HEK293 (cell line): ENCODE results near the gene SGIP1.

Experiments
- EGR2 ChIP-seq: fragments of 450-650 bp; formaldehyde crosslinking; IDR thresholded peaks from 2 replicates; pipeline ENCODE4 v1.5.1; 2016; ENCODE audit warnings: low read depth, missing biosample characterization, missing genetic modification characterization
- GLIS1 ChIP-seq: fragments of 450-650 bp; formaldehyde crosslinking; IDR thresholded peaks from 2 replicates; pipeline ENCODE4 v1.5.1; 2016; ENCODE audit warnings: missing biosample characterization, missing genetic modification characterization
- YY1 ChIP-seq: fragments of 450-650 bp; formaldehyde crosslinking; IDR thresholded peaks from 2 replicates; pipeline ENCODE4 v1.5.1; 2018; ENCODE audit warnings: missing biosample characterization, missing genetic modification characterization
- YY2 ChIP-seq: fragments of 450-650 bp; formaldehyde crosslinking; IDR thresholded peaks from 2 replicates; pipeline ENCODE4 v1.5.1; 2016; ENCODE audit warnings: missing biosample characterization, missing genetic modification characterization
- ZFP41 ChIP-seq: fragments of 450-650 bp; formaldehyde crosslinking; IDR thresholded peaks from 2 replicates; pipeline ENCODE4 v1.5.1; 2016; ENCODE audit warnings: missing biosample characterization, missing genetic modification characterization, borderline replicate concordance
- ZNF521 ChIP-seq: fragments of 450-650 bp; formaldehyde crosslinking; IDR thresholded peaks from 2 replicates; pipeline ENCODE4 v1.5.1; 2017; ENCODE audit warnings: missing biosample characterization, mild to moderate bottlenecking, missing genetic modification characterization
- ZNF660 ChIP-seq: fragments of 450-650 bp; IDR thresholded peaks from 2 replicates; pipeline ENCODE4 v1.5.1; 2018; ENCODE audit warnings: missing biosample characterization, mild to moderate bottlenecking, missing genetic modification characterization
- ZSCAN30 ChIP-seq: fragments of 450-650 bp; IDR thresholded peaks from 2 replicates; pipeline ENCODE4 v1.5.1; 2018; ENCODE audit warnings: missing biosample characterization, mild to moderate bottlenecking, missing genetic modification characterization, moderate library complexity
- TF ChIP-seq, protein P1 (sequence below): fragments of 450-650 bp; formaldehyde crosslinking; IDR thresholded peaks from 2 replicates; pipeline ENCODE4 v1.5.1; 2016; ENCODE audit warnings: missing biosample characterization, missing genetic modification characterization
- TF ChIP-seq, protein P2 (sequence below): sonication (generic); formaldehyde crosslinking; IDR thresholded peaks from 2 replicates; pipeline ENCODE4 v1.8.1; 2022; ENCODE audit warnings: mild to moderate bottlenecking, moderate library complexity, missing genetic modification reagents
- TF ChIP-seq, protein P3 (sequence below): IDR thresholded peaks from 2 replicates; pipeline ENCODE4 v1.6.1; 2011; ENCODE audit warnings: mild to moderate bottlenecking, low read depth, low read length, borderline replicate concordance

DNA sequence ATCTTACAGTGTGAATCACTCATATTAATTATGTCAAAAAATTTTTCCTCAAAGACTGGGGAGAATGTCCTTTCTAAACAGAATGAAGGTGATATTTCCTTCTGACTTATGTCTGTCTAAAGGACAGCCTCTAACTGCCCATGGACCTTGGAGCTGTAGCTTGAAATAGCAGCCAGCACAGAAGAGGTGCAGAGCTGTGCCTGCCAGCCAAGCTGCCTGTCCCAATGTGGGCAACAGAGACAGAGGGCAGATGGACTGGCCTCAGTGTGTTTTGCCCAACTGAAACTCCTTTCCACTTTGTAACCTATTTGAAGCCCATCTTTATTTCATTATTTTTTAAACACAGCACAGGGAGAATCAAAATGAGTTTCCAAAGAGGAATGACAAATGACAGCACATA is 120.7 kb downstream of the SGIP1 start:
- TF ChIP-seq, protein P1, sequence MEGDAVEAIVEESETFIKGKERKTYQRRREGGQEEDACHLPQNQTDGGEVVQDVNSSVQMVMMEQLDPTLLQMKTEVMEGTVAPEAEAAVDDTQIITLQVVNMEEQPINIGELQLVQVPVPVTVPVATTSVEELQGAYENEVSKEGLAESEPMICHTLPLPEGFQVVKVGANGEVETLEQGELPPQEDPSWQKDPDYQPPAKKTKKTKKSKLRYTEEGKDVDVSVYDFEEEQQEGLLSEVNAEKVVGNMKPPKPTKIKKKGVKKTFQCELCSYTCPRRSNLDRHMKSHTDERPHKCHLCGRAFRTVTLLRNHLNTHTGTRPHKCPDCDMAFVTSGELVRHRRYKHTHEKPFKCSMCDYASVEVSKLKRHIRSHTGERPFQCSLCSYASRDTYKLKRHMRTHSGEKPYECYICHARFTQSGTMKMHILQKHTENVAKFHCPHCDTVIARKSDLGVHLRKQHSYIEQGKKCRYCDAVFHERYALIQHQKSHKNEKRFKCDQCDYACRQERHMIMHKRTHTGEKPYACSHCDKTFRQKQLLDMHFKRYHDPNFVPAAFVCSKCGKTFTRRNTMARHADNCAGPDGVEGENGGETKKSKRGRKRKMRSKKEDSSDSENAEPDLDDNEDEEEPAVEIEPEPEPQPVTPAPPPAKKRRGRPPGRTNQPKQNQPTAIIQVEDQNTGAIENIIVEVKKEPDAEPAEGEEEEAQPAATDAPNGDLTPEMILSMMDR (tag by site-specific recombination) = no peak
- TF ChIP-seq YY1 (no peak), GLIS1 (tag by site-specific recombination) (no peak), EGR2 (no peak), ZNF521 (no peak), ZNF660 (tag by site-specific recombination) (no peak), YY2 (tag by site-specific recombination) (no peak), ZFP41 (tag by site-specific recombination) (no peak), ZSCAN30 (tag by site-specific recombination) (no peak)
- TF ChIP-seq, protein P2, sequence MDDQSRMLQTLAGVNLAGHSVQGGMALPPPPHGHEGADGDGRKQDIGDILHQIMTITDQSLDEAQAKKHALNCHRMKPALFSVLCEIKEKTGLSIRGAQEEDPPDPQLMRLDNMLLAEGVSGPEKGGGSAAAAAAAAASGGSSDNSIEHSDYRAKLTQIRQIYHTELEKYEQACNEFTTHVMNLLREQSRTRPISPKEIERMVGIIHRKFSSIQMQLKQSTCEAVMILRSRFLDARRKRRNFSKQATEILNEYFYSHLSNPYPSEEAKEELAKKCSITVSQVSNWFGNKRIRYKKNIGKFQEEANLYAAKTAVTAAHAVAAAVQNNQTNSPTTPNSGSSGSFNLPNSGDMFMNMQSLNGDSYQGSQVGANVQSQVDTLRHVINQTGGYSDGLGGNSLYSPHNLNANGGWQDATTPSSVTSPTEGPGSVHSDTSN (CRISPR knock-in tag) = no peak
- TF ChIP-seq, protein P3, sequence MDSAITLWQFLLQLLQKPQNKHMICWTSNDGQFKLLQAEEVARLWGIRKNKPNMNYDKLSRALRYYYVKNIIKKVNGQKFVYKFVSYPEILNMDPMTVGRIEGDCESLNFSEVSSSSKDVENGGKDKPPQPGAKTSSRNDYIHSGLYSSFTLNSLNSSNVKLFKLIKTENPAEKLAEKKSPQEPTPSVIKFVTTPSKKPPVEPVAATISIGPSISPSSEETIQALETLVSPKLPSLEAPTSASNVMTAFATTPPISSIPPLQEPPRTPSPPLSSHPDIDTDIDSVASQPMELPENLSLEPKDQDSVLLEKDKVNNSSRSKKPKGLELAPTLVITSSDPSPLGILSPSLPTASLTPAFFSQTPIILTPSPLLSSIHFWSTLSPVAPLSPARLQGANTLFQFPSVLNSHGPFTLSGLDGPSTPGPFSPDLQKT = no peak
